Measurements from ENCODE around the gene RNF41. TPM values are rescaled to one million over a fixed set of nuclear protein-coding genes. Genes with fewer than 3 reads are reported as not detected.

The RNF41 gene
- total and polyA plus RNA-seq, 2 of the 13 experiments (the other 11 are each of a cell fraction or from before 2014, with no cell fraction given), result 27.1 to 39.4 TPM

GRCh38 chr12:56189918-56190694 lies 31.6 kb downstream of the RNF41 start (continued):
- TF ChIP-seq BATF2 (CRISPR knock-in tag; IDR thresholded peaks at IDR 0.05), result peak; percentile 21; the same call in 1 of the 2 replicates
- TF ChIP-seq ELF4 (CRISPR knock-in tag; IDR thresholded peaks at IDR 0.05; ENCODE audit: borderline replicate concordance), result 0 out of 2 replicates have a peak, but pooled peaks have one; percentile 78
- TF ChIP-seq ZNF678 (CRISPR knock-in tag; IDR thresholded peaks at IDR 0.05), result peak; percentile 41; the same call in 1 of the 2 replicates
- TF ChIP-seq EP300 (IDR thresholded peaks at IDR 0.05; ENCODE audit: low read depth in 2 of 2, low read length in 2 of 2), result peak in 1 of 2 experiments; percentile 26; a peak in 2 of 4 replicates
- no peak for TF ChIP-seq EP300 (CRISPR knock-in tag; IDR thresholded peaks at IDR 0.05; ENCODE audit: borderline replicate concordance)
- TF ChIP-seq FOSL2 (CRISPR knock-in tag; IDR thresholded peaks at IDR 0.05), result peak; percentile 47; the same call in 1 of the 2 replicates
- TF ChIP-seq ZBTB7B (CRISPR knock-in tag; IDR thresholded peaks at IDR 0.05), result peak; percentile 76
- TF ChIP-seq U2AF2 (IDR thresholded peaks at IDR 0.05; ENCODE audit: low read depth, low read length), result 0 out of 2 replicates have a peak, but pooled peaks have one; percentile 65
- peak; percentile 36; the same call in 1 of the 2 replicates for TF ChIP-seq CTCF (CRISPR knock-in tag; IDR thresholded peaks at IDR 0.05)
- TF ChIP-seq SIN3A (IDR thresholded peaks at IDR 0.05; ENCODE audit: borderline replicate concordance, low read depth, low read length), result peak; percentile 72
- 0 out of 2 replicates have a peak, but pooled peaks have one; percentile 23 for TF ChIP-seq NCOA1 (CRISPR knock-in tag; IDR thresholded peaks at IDR 0.05)
- TF ChIP-seq ZNF501 (CRISPR knock-in tag; IDR thresholded peaks at IDR 0.05), result peak; percentile 91
- peak; percentile 61; the same call in 1 of the 2 replicates for TF ChIP-seq ZNF337 (CRISPR knock-in tag; IDR thresholded peaks at IDR 0.05; ENCODE audit: borderline replicate concordance, low read depth)
- 0 out of 2 replicates have a peak, but pooled peaks have one; percentile 23 for TF ChIP-seq TBP (CRISPR knock-in tag; IDR thresholded peaks at IDR 0.05)
- TF ChIP-seq ZNF513 (CRISPR knock-in tag; conservative IDR thresholded peaks at IDR 0.05), result no peak
- 0 out of 2 replicates have a peak, but pooled peaks have one; percentile 52 for TF ChIP-seq BRCA1 (CRISPR knock-in tag; IDR thresholded peaks at IDR 0.05)
- TF ChIP-seq ZBTB25 (CRISPR knock-in tag; IDR thresholded peaks at IDR 0.05), result peak; percentile 62; the same call in 1 of the 2 replicates
- peak; percentile 69; the same call in 1 of the 2 replicates for TF ChIP-seq TARDBP (CRISPR knock-in tag; IDR thresholded peaks at IDR 0.05)
- TF ChIP-seq ARNT2 (CRISPR knock-in tag; IDR thresholded peaks at IDR 0.05; ENCODE audit: low read depth), result peak; percentile 42; the same call in 1 of the 2 replicates
- TF ChIP-seq BORCS8-MEF2B (CRISPR knock-in tag; IDR thresholded peaks at IDR 0.05), result peak; percentile 66; the same call in 1 of the 2 replicates
- TF ChIP-seq ZFP90 (CRISPR knock-in tag; IDR thresholded peaks at IDR 0.05; ENCODE audit: borderline replicate concordance), result 0 out of 2 replicates have a peak, but pooled peaks have one; percentile 27
- 0 out of 2 replicates have a peak, but pooled peaks have one; percentile 5 for TF ChIP-seq ZNF275 (CRISPR knock-in tag; IDR thresholded peaks at IDR 0.05; ENCODE audit: borderline replicate concordance)

All from HepG2 (cell line).